ENCODE data around the gene PCDHA4. TPM values are rescaled to one million over a fixed set of nuclear protein-coding genes. Genes with fewer than 3 reads are reported as not detected.
"Not testable (repeated sequence)": the region's sequence is repeated elsewhere in the genome, so short reads cannot be mapped to it uniquely, and the experiment has no call there.

Gene PCDHA4
- total RNA-seq, 1 donor from 2014 or later: 10.7 TPM

- H3K4me1 Mint-ChIP-seq (ENCODE audit: unreplicated experiment): no peaks in the 10 kb centered on the region
- H3K27ac Mint-ChIP-seq: no peak overlapping the region
- H3K4me3 Mint-ChIP-seq: no peak overlapping the region
- DNase-seq (ENCODE audit: extremely low spot score, unreplicated experiment): no peak
- TF ChIP-seq CTCF (conservative IDR thresholded peaks at IDR 0.05): no peak
- H3K27me3 Mint-ChIP-seq: no peaks in the 10 kb centered on the region
- H3K36me3 Mint-ChIP-seq: peaks cover 16% of the 10 kb centered on the region
- H3K9me3 Mint-ChIP-seq: peaks cover 4% of the 10 kb centered on the region
Observed at GRCh38 chr5:140822281-140822629, 15.4 kb downstream of the PCDHA4 start.

- not testable (repeated sequence) for DNase-seq (ENCODE audit: extremely low spot score, unreplicated experiment)
- peaks cover 16% of the 10 kb centered on the region for H3K36me3 Mint-ChIP-seq
Observed at GRCh38 chr5:140822969-140823368, 16.1 kb downstream of the PCDHA4 start.

GRCh38 chr5:140823475-140823874 lies 16.6 kb downstream of the PCDHA4 start:
- no peak for TF ChIP-seq CTCF (conservative IDR thresholded peaks at IDR 0.05)
- Mint-ChIP-seq H3K27me3 (no peaks in the 10 kb centered on the region), H3K36me3 (peaks cover 18% of the 10 kb centered on the region), H3K27ac (no peak overlapping the region), H3K9me3 (peaks cover 3% of the 10 kb centered on the region), H3K4me1 (ENCODE audit: unreplicated experiment) (peaks cover 2% of the 10 kb centered on the region), H3K4me3 (no peak overlapping the region)
- DNase-seq (ENCODE audit: extremely low spot score, unreplicated experiment): no peak

More at GRCh38 chr5:140822969-140823368, 16.1 kb downstream of the PCDHA4 start:
- not testable (repeated sequence) for H3K4me1 Mint-ChIP-seq (ENCODE audit: unreplicated experiment); H3K4me3 Mint-ChIP-seq; H3K27me3 Mint-ChIP-seq; H3K27ac Mint-ChIP-seq; H3K9me3 Mint-ChIP-seq

- H3K27me3 Mint-ChIP-seq: no peaks in the 10 kb centered on the region
- TF ChIP-seq CTCF (conservative IDR thresholded peaks at IDR 0.05): peak; percentile 77
Observed at GRCh38 chr5:140827704-140828361, 21.0 kb downstream of the PCDHA4 start, which contains the start of gene PCDHA6. Gene PCDHA6 (plus strand): TSS chr5:140827960. CDS start chr5:140828092, 132 bp downstream.

GRCh38 chr5:140828362-140828737 lies 21.5 kb downstream of the PCDHA4 start:
- no peak for DNase-seq (ENCODE audit: extremely low spot score, unreplicated experiment)
- H3K4me3 Mint-ChIP-seq: peak overlapping the region; percentile 92
- H3K27ac Mint-ChIP-seq: peak overlapping the region; percentile 87
- H3K9me3 Mint-ChIP-seq: peaks cover 14% of the 10 kb centered on the region
- peak; percentile 57 for TF ChIP-seq CTCF (conservative IDR thresholded peaks at IDR 0.05)
- H3K36me3 Mint-ChIP-seq: peaks cover 34% of the 10 kb centered on the region
- no peaks in the 10 kb centered on the region for H3K27me3 Mint-ChIP-seq
- peaks cover 4% of the 10 kb centered on the region for H3K4me1 Mint-ChIP-seq (ENCODE audit: unreplicated experiment)

More at GRCh38 chr5:140827704-140828361, 21.0 kb downstream of the PCDHA4 start, which contains the start of gene PCDHA6:
- H3K36me3 Mint-ChIP-seq: peaks cover 31% of the 10 kb centered on the region
- no peak for DNase-seq (ENCODE audit: extremely low spot score, unreplicated experiment)
- peak within 1 kb of the TSS; percentile 87 for H3K27ac Mint-ChIP-seq
- peaks cover 4% of the 10 kb centered on the region for H3K4me1 Mint-ChIP-seq (ENCODE audit: unreplicated experiment)
- peak within 1 kb of the TSS; percentile 92 for H3K4me3 Mint-ChIP-seq
- peaks cover 11% of the 10 kb centered on the region for H3K9me3 Mint-ChIP-seq

GRCh38 chr5:140829511-140830501 lies 22.9 kb downstream of the PCDHA4 start:
- peaks cover 45% of the 10 kb centered on the region for H3K36me3 Mint-ChIP-seq
- peaks cover 14% of the 10 kb centered on the region for H3K9me3 Mint-ChIP-seq
- not testable (repeated sequence) for DNase-seq (ENCODE audit: extremely low spot score, unreplicated experiment); H3K27ac Mint-ChIP-seq; H3K4me1 Mint-ChIP-seq (ENCODE audit: unreplicated experiment); H3K4me3 Mint-ChIP-seq; H3K27me3 Mint-ChIP-seq
